COLO829 (cell line): ENCODE data around the gene RTN4RL1.

Experiments
- DNase-seq: peaks from one replicate; pipeline ENCODE4 v3.0.0; 2012; ENCODE audit warnings: low spot score

RTN4RL1 gene

GRCh38 chr17:2025220-2025621 is at the start of gene RTN4RL1:
Gene RTN4RL1, minus strand, starts transcription at chr17:2025334. Its CDS starts 469 bp downstream, at chr17:2024865.
- DNase-seq: no peak

GRCh38 chr17:2074919-2075318 is 49.8 kb upstream of the RTN4RL1 start:
- DNase-seq: no peak

GRCh38 chr17:2071455-2072281 is 46.5 kb upstream of the RTN4RL1 start:
- DNase-seq: no peak

- no peak for DNase-seq
Measured at GRCh38 chr17:2071024-2071385, 45.9 kb upstream of the RTN4RL1 start.

- no peak for DNase-seq
Measured at GRCh38 chr17:2070241-2071023, 45.3 kb upstream of the RTN4RL1 start.

GRCh38 chr17:2068519-2069051 is 43.5 kb upstream of the RTN4RL1 start:
- DNase-seq: no peak

- DNase-seq: no peak
Measured at GRCh38 chr17:2068031-2068518, 42.9 kb upstream of the RTN4RL1 start.

- DNase-seq: no peak
Measured at GRCh38 chr17:2067608-2068024, 42.5 kb upstream of the RTN4RL1 start.

- no peak for DNase-seq
Measured at GRCh38 chr17:2067048-2067561, 42.0 kb upstream of the RTN4RL1 start.

- no peak for DNase-seq
Measured at GRCh38 chr17:2065949-2066400, 40.8 kb upstream of the RTN4RL1 start.

- no peak for DNase-seq
Measured at GRCh38 chr17:2064980-2065785, 40.0 kb upstream of the RTN4RL1 start.

- no peak for DNase-seq
Measured at GRCh38 chr17:2064520-2064971, 39.4 kb upstream of the RTN4RL1 start.

GRCh38 chr17:2064147-2064489 is 39.0 kb upstream of the RTN4RL1 start:
- no peak for DNase-seq

GRCh38 chr17:2063261-2064146 is 38.4 kb upstream of the RTN4RL1 start:
- no peak for DNase-seq

GRCh38 chr17:2062571-2063183 is 37.5 kb upstream of the RTN4RL1 start:
- DNase-seq: no peak

- no peak for DNase-seq
Measured at GRCh38 chr17:2061441-2061958, 36.4 kb upstream of the RTN4RL1 start.

GRCh38 chr17:2060681-2061440 is 35.7 kb upstream of the RTN4RL1 start:
- no peak for DNase-seq

GRCh38 chr17:2060385-2060658 is 35.2 kb upstream of the RTN4RL1 start:
- DNase-seq: no peak
